Right cardiac atrium (tissue), 5 donors: ENCODE results near the gene RPLP2. TPM values are rescaled to one million over a fixed set of nuclear protein-coding genes. Genes with fewer than 3 reads are reported as not detected.

Source experiments
- ATAC-seq, 2 donors: fragments of 200-7000 bp; cut with Tn5 transposase; one replicate each; pipeline versions ENCODE4 v1.8.0 to v1.9.1; 2020; ENCODE audit warnings: moderate library complexity in 2 of 2, mild to moderate bottlenecking in 1 of 2
- DNase-seq, 3 donors: peaks; one replicate each; pipeline ENCODE4 v3.0.0-alpha.2; 2020
- H3K27ac ChIP-seq: one replicate; pipeline ENCODE4 v1.5.1; 2013; ENCODE audit warnings: mild to moderate bottlenecking, low read length, control low read depth, moderate library complexity
- H3K27me3 ChIP-seq: one replicate; pipeline ENCODE4 v1.6.1; 2013; ENCODE audit not compliant: control insufficient read depth, insufficient read depth
- H3K4me1 ChIP-seq: one replicate; pipeline ENCODE4 v1.6.1; 2013; ENCODE audit warnings: low read length; ENCODE audit not compliant: control insufficient read depth, insufficient read depth
- H3K4me3 ChIP-seq: one replicate; pipeline ENCODE4 v1.5.1; 2013; ENCODE audit warnings: low read length, control low read depth
- H3K9me3 ChIP-seq: one replicate; pipeline ENCODE4 v1.6.1; 2013; ENCODE audit warnings: low read length; ENCODE audit not compliant: control insufficient read depth
- WGBS: extraction: QIAGEN DNeasy Blood & Tissue Kit; methylation state at CpG from one replicate; pipeline ENCODE4 v1.1.7; 2013; 5-methylcytosine and 5-hydroxymethylcytosine counted together
- intact Hi-C, 4 donors: fragments of 100-400 bp; cut with DNase I; formaldehyde crosslinking; loops; one replicate each; pipeline versions ENCODE4 v1.11.0 to v1.14.0; 2022 to 2023
- polyA plus RNA-seq: library from polyadenylated mRNA; stranded (reverse); fragments of 200-250 nt; gene quantifications from one replicate; pipeline ENCODE4 v1.2.3, GENCODE V29; 2013
- total RNA-seq, 4 donors: library from RNA; stranded (reverse); fragmentation: NEBNext Ultra II Directional; extraction: Animal tissue kit (Norgen Biotek cat#: 25700); gene quantifications; one replicate each; pipeline ENCODE4 v1.2.1, GENCODE V29; 2021
- donor health status: healthy with polysubstance abuse.
- donor health status: DM: no; HTN: yes; CAD: no.
- donor health status: DM: no; HTN: no; CAD: no.
- donor health status: DM: no; HTN: yes; CAD: no; lungs with severe emphysema.
- donor health status: DM: yes; HTN: yes; CAD: no.

Gene RPLP2
- total and polyA plus RNA-seq, 5 donors = 859 to 1,291 (median 1,062) TPM

- Histone ChIP-seq H3K27me3 (no peaks in the 10 kb centered on the region), H3K27ac (no peak overlapping the region), H3K4me3 (no peak overlapping the region), H3K4me1 (peaks cover 9% of the 10 kb centered on the region), H3K9me3 (no peaks in the 10 kb centered on the region)
- 72% methylated on average over 20 of the region's 20 CpGs for WGBS
- DNase-seq = peak in 1 of 3 donors; percentile 58
- ATAC-seq = no peak
- intact Hi-C loops = no loop called here
Observed at GRCh38 chr11:774873-775592, 34.7 kb upstream of the RPLP2 start.

GRCh38 chr11:776263-776560 lies 33.6 kb upstream of the RPLP2 start:
- intact Hi-C loops = no loop called here
- Histone ChIP-seq H3K9me3 (no peaks in the 10 kb centered on the region), H3K4me3 (peak overlapping the region; percentile 67), H3K4me1 (peaks cover 9% of the 10 kb centered on the region), H3K27me3 (no peaks in the 10 kb centered on the region), H3K27ac (no peak overlapping the region)
- 30% methylated on average over 11 of the region's 11 CpGs for WGBS
- ATAC-seq (no peak), DNase-seq (no peak)

GRCh38 chr11:776561-777287 lies 33.0 kb upstream of the RPLP2 start:
- Histone ChIP-seq H3K4me3 (peak overlapping the region; percentile 67), H3K27me3 (no peaks in the 10 kb centered on the region), H3K27ac (peak overlapping the region; percentile 59), H3K4me1 (peaks cover 9% of the 10 kb centered on the region), H3K9me3 (no peaks in the 10 kb centered on the region)
- intact Hi-C loops = no loop called here
- peak; percentile 39 to 70 (median 69) for DNase-seq
- WGBS = 1% methylated on average over 65 of the region's 65 CpGs
- ATAC-seq = peak; percentile 28 to 31

- 1% methylated on average over 110 of the region's 110 CpGs for WGBS
- intact Hi-C loops = no loop called here
- Histone ChIP-seq H3K27me3 (no peaks in the 10 kb centered on the region), H3K27ac (peak within 1 kb of the TSS; percentile 60), H3K4me1 (peaks cover 9% of the 10 kb centered on the region), H3K4me3 (peak within 1 kb of the TSS; percentile 67), H3K9me3 (no peaks in the 10 kb centered on the region)
- peak; percentile 94 to 98 (median 98) for DNase-seq
- peak; percentile 88 to 89 for ATAC-seq
Observed at GRCh38 chr11:777288-778255, 32.2 kb upstream of the RPLP2 start, which contains the start of gene GATD1. GATD1 (minus strand) TSS chr11:777487; CDS start chr11:777462, 25 bp downstream.

GRCh38 chr11:778976-779954 lies 30.5 kb upstream of the RPLP2 start:
- ATAC-seq = no peak

GRCh38 chr11:779955-780532 lies 29.7 kb upstream of the RPLP2 start:
- intact Hi-C loops = no loop called here
- peak in 2 of 3 donors; percentile 15 to 43 for DNase-seq

More at GRCh38 chr11:778976-779954, 30.5 kb upstream of the RPLP2 start:
- H3K4me1 ChIP-seq = peaks cover 9% of the 10 kb centered on the region
- peak in 2 of 3 donors; percentile 14 to 60 for DNase-seq
- 92% methylated on average over 23 of the region's 23 CpGs for WGBS
- H3K9me3 ChIP-seq = no peaks in the 10 kb centered on the region
- H3K27ac ChIP-seq = no peak overlapping the region
- no peaks in the 10 kb centered on the region for H3K27me3 ChIP-seq
- no peak overlapping the region for H3K4me3 ChIP-seq
- intact Hi-C loops = no loop called here

GRCh38 chr11:782264-783174 lies 27.2 kb upstream of the RPLP2 start:
- Histone ChIP-seq H3K27ac (no peak overlapping the region), H3K4me3 (no peak overlapping the region), H3K27me3 (no peaks in the 10 kb centered on the region), H3K4me1 (peaks cover 3% of the 10 kb centered on the region), H3K9me3 (no peaks in the 10 kb centered on the region)
- DNase-seq (no peak), ATAC-seq (no peak)
- WGBS = 73% methylated on average over 36 of the region's 36 CpGs
- intact Hi-C loops = no loop called here

More at GRCh38 chr11:779955-780532, 29.7 kb upstream of the RPLP2 start:
- H3K27ac ChIP-seq = no peak overlapping the region
- no peak overlapping the region for H3K4me3 ChIP-seq
- no peak for ATAC-seq
- H3K4me1 ChIP-seq = peaks cover 9% of the 10 kb centered on the region
- H3K9me3 ChIP-seq = no peaks in the 10 kb centered on the region
- WGBS = 94% methylated on average over 16 of the region's 16 CpGs
- no peaks in the 10 kb centered on the region for H3K27me3 ChIP-seq

GRCh38 chr11:783581-784015 lies 26.2 kb upstream of the RPLP2 start:
- Histone ChIP-seq H3K27ac (no peak overlapping the region), H3K9me3 (no peaks in the 10 kb centered on the region), H3K4me3 (no peak overlapping the region), H3K27me3 (no peaks in the 10 kb centered on the region), H3K4me1 (no peaks in the 10 kb centered on the region)
- DNase-seq = peak; percentile 78 to 92 (median 91)
- peak; percentile 79 for ATAC-seq
- intact Hi-C loops = no loop called here
- 16% methylated on average over 24 of the region's 24 CpGs for WGBS
